Measurements from ENCODE around the gene SH2D3A.

GRCh38 chr19:6794686-6795431 lies 27.6 kb upstream of the SH2D3A start:
- TF ChIP-seq CTCF (conservative IDR thresholded peaks at IDR 0.05; ENCODE audit: low read depth in 2 of 2) (no peak), EZH2phosphoT487 (IDR thresholded peaks at IDR 0.05; ENCODE audit: unreplicated experiment) (no peak), ETS1 (IDR thresholded peaks at IDR 0.05) (no peak), EZH2 (IDR thresholded peaks at IDR 0.05; ENCODE audit: low read depth, unreplicated experiment) (no peak), POLR2AphosphoS5 (IDR thresholded peaks at IDR 0.05; ENCODE audit: low read depth) (no peak), JUNB (IDR thresholded peaks at IDR 0.05; ENCODE audit: unreplicated experiment) (no peak), NANOG (IDR thresholded peaks at IDR 0.05; ENCODE audit: borderline replicate concordance) (no peak), ZNF331 (CRISPR knock-in tag; IDR thresholded peaks at IDR 0.05; ENCODE audit: low read depth) (no peak), STAT1 (IDR thresholded peaks at IDR 0.05; ENCODE audit: unreplicated experiment) (no peak)

All from GM23338 (cell line).